Stimulated activated CD8-positive, alpha-beta memory T cell treated with anti-CD3 and anti-CD28 coated beads, Interleukin-15, amount 100 ng/mL, for 4 hours (primary cell): ENCODE data around the gene NUDT1.

Source experiments
- DNase-seq, 2 donors: peaks; one replicate each; pipeline ENCODE4 v3.0.0-alpha.2; 2020; ENCODE audit warnings: low read depth in 2 of 2

Gene NUDT1

GRCh38 chr7:2248984-2249694 lies 7.1 kb downstream of the NUDT1 start:
- no peak for DNase-seq

DNA sequence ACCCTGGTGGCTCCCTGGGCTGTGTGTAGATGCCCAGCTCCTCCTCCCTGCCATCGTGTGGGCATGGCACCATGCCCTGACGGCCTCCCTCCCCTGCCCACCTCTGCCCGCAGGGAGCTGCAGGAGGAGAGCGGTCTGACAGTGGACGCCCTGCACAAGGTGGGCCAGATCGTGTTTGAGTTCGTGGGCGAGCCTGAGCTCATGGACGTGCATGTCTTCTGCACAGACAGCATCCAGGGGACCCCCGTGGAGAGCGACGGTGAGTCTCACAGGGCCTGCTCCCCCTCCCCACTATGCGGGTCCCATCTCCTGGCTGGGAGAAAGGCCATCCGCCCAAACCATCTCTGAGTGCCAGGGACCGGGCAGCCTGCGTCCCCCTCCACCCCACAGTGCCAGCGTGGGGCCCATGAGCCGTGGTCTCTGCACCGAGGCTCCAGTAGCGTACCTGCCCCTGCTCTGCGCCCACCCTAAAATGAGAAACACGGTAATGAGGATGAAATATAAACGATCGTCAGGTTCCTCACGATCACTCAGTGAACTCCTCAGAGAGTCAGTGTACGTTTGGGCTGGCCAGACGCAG lies 7.8 kb downstream of the NUDT1 start:
- no peak for DNase-seq

GRCh38 chr7:2251381-2251780 lies 9.4 kb downstream of the NUDT1 start:
- no peak for DNase-seq

DNA sequence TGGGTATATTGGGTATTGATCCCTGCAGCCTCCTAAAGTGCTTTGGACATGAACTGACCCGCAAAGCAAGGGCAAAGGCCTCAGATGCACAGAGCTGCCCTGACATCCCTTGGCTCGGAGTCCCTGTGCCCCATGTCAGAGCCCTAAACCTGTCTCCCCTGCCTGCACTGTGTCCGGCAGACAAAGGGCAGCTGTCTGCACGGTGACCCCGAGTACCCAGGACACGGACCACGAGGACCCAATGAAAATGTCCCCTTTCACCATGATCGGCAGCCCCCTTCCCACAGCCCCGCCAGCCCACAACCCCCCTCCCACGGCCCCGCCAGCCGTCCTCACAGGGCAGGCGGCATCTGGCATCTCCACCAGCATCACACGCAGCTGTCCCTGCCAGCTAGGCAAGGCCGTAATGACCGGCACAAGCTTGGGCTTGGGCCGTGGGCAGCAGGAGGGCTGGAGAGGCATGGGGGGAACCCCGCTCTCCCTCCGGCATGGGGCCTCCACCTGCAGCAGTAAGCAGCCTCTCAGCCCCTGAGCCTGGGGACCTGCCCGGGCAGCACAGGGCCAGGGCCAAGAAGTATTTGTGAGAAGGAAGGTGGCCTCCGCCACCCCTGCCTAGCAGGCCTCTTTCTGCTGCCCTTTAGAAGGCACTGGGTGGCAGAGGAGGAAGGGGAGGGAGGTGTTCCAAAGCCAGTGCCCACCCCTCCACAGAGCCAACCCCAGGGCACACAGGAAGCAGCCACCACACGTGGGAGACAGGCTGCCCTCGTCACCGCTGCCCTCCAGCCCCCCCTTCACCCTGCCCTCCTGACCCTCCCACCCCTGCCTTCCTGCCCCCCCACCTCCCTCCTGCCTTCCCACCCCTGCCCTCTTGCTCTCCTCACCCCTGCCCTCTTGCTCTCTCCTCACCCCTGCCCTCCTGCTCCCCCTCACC lies 10.1 kb downstream of the NUDT1 start:
- no peak for DNase-seq

DNA sequence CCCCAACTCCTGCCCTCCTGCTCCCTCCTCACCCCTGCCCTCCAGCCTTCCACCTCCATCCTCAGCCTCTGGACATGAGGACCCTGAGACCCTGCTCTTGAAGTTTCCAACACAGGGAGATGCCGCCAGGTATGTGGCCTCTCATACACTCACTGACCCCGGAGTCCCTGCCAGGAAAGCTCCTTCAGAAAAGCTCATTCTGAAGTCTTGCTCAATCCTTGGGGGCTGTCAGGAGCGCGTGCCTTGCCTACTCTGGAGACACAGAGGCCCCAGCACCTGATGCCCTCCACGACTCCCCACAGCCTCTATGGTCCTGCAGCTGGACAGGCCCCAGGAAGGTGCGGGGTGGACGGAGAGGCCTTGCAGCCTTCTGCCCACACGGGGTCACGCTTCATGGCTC lies 11.0 kb downstream of the NUDT1 start:
- DNase-seq, result no peak

DNA sequence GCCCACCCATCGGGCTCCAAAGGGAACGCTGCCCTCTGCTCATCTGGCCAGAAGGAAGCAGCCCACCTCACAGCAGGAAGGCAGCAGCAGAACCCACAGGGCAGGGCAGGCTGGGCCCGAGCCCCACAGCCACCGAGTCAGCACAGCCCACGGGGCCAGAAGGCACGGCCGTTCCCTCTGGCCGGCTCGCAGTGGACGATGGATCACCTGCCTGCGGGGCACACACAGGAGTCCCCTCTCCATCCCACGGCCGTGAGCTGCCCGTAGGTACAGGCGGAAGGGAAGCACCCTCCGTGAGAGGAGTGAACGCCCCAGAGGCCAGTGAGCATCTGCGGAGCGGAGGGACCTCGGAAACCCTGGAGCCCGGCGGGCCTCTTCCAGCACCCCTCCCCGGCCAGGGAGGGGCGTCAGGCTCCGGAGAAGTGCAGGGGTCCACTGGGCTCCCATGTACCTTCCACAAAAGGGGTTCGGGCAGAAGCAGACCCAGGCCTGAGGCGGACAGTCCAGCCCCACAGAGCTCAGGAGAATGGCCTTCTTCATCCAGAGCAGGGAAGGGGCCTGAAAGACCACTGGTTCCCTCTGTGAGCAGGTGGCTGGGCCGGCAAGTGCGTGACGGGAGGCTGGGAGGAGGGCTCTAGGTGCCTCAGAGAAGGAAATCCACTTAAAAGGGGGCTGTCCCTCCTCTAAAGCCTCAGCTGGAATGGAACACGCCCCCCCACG lies 11.7 kb downstream of the NUDT1 start:
- DNase-seq, result no peak

- no peak for DNase-seq
Observed at GRCh38 chr7:2254429-2255144, 12.6 kb downstream of the NUDT1 start.

DNA sequence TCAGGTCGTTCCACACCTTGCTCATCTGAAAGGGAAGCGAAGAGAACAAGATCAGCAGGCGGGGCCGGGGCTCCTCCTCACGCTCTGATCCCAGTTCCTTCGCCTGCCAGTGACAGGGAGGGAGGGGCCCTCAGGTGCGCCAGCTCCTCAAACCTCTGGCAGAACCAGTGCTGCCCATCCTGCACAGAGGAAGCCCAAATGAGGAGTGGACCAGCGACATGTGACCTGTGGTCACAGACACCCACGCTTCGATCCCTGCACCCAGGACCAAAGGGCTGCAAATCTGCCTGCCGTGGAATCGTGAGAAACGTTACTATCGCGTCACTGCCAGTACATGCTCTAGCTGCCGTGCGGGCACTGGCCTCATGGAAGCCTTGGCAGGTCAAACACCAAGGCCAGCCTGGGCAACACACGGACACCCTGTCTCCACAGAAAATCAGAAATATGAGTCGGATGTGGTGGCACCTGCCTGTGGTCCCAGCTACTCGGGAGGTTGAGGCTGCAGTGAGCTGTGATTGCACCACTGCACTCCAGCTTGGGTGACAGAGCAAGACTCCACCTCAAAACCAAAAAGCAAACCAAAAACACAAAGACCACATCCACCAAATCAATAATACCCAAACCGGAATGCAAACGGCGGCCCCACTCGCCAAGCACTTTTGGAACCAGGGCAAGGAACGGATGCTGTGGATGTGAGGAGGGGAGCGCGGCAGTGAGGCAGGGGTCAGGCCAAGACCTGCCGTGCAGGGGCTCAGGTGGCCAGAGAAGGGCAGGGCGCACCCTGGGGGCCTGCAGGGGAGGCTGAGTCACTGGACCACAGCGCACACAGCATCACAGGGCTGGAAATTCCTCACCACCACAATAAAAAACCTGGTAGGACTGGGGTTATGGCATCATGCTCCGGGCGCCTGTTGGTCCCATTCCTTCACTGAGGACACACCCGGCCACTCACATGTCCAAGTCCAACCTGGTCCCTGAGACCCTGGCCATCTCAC lies 13.4 kb downstream of the NUDT1 start:
- no peak for DNase-seq

DNA sequence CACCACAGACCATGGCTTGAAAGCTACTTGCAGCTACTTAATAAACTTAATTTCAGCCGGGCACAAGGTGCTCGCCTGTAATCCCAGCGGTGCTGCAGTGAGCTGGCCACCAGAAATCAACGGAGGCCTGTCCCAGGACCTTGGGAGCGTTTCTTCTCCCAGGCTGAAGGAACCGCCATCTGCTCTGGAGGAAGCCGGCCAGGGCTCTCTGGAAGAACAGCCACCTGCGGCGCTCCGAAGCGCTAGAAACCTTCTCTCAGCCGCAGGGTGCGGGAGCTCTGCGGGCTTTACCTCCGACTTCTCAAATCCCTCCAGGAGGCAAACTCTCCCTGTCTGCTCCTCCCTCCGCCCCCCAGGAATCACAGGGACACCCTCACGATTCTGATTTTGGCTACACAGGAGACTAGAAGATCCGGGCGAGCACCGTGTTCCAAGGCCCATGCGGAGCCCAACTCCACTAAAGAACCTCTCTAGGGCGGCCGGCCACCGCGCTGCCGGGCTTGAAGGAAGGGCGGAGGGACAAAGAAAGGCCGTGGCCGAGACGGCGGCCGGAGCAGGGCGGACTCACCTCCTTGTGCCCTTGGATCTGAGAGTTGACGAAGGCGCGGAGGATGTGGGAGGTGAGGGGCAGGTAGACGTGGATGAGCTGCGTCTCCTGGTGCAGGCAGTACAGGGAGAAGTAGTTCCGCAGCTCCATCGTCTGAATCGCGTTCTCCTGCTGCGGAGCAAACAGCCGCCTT lies 14.4 kb downstream of the NUDT1 start:
- no peak for DNase-seq

GRCh38 chr7:2257046-2257551 lies 15.1 kb downstream of the NUDT1 start:
- DNase-seq, result no peak

- DNase-seq, result no peak
Observed at GRCh38 chr7:2257651-2258050, 15.6 kb downstream of the NUDT1 start.

- no peak for DNase-seq
Observed at GRCh38 chr7:2258661-2259365, 16.8 kb downstream of the NUDT1 start.

DNA sequence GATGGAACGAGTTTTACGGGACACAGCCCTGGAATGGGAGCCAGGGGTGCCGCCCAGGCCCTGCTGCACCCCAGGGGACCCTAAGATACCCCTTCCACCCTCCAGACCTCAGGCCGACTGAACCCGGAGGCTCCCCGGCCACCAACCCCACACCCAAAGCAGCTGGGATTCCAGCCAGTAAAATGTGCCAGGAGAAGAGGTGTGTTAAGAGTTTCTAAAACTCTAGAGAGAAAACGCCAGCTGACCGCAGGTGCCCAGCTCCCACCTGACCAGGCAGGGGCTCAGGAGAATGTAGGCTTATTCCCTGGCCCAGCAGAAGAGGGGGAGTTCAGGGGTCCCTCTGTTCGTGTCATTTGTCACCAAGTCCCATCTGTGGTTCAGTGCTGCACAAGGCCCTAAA lies 17.5 kb downstream of the NUDT1 start:
- no peak for DNase-seq

GRCh38 chr7:2260820-2261219 lies 18.8 kb downstream of the NUDT1 start:
- DNase-seq, result no peak

DNA sequence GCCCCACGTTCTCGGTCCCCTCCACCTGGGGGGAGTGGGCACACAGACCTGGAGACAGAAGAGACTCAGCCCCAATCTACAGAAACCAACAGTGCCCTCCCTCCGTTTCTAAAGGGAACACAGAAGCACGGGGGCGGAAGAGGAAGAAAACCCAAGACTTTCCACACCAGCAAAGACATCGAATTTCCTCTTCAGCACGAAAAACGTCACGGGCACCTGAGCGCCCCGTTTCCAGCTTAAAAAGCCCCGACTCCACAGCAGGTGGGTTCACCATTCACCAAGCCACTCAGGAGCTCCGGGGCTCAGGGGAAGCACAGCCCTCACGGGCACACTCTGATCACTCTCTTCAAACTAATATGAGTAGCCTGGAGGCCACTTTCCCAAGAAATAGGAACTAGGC lies 19.6 kb downstream of the NUDT1 start:
- peak in 1 of 2 donors; percentile 21 for DNase-seq

DNA sequence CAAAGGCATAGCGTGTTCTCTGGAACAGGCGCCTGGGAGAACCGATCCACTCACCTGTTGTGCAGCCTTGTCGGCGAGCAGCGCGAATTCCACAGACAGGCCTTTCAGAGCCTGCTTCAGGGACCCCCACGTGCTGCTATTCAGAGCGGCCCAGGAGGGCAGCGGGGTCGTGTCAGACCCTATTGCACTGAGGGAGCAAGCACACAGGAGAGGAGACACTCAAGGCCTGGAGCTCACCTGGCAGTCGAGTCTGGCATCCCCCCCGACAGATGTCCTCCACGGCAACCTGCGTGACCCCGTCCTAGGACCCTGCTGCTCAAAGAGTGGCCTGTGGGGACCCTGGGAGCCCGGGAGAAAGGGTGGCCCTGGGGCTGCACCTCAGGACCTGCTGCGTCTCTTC lies 21.1 kb downstream of the NUDT1 start:
- no peak for DNase-seq

DNA sequence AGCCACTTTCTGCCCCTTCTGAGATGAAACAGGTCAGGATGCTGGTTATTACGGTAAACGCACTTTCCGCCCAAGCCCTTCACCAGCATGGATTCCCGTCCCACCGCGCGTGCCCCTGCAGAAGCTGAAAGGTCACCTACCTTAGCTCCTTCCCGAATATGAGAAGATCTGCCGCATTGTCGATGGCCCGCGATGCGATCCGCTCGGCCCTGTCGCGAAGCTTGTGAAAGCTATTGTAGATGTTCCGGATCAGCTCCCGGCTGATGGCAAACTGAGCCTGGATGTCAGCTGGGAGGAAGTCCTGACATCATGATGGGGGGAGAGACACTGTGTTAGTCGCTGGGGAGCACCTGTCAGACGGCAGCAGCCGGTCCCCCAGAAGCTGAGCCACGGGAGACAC lies 22.1 kb downstream of the NUDT1 start:
- no peak for DNase-seq

DNA sequence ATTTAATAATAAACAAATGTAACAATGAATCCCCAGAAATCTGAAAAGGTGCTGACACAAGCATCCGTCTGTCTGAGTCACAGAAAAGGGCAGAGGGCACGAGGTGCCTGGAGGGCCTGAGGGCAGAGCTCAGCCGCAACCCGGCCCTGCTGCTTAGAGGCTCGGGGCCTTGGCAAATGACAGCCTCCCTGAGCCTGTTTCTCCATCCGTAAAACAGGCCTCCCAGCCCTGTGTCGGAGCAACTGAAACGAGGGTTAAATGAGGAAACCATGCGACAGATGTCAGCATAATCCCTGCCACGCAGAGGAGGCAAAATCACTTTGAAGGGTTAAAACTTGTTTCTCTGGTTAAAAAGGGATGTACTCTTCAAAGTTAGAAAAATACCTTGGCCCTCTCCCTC lies 24.9 kb downstream of the NUDT1 start:
- DNase-seq, result no peak
